Vagina (tissue), 2 donors: ENCODE measurements around the gene SLC30A2. TPM values are rescaled to one million over a fixed set of nuclear protein-coding genes. Genes with fewer than 3 reads are reported as not detected.
A peak's percentile ranks its signal among the peaks of the same experiment; 100 is the strongest.

Experiments used
- DNase-seq, 2 donors: peaks; one replicate each; pipeline ENCODE4 v3.0.0-alpha.2; 2017; ENCODE audit errors: extremely low spot score in 2 of 2
- H3K27ac ChIP-seq: fragments of 200-600 bp; sonication (generic); one replicate; pipeline ENCODE4 v1.5.1; 2019
- H3K27me3 ChIP-seq: fragments of 200-600 bp; sonication (generic); one replicate; pipeline ENCODE4 v1.5.1; 2019
- H3K36me3 ChIP-seq, 2 donors: fragments of 200-600 bp; sonication (generic); one replicate each; pipeline ENCODE4 v1.5.1; 2017 to 2019
- H3K4me1 ChIP-seq: fragments of 200-600 bp; sonication (generic); one replicate; pipeline ENCODE4 v1.5.1; 2019
- H3K4me3 ChIP-seq, 2 donors: fragments of 200-600 bp; sonication (generic); 1 replicate in 1 of 2; 2 replicates in 1 of 2; pipeline ENCODE4 v1.5.1; 2016 to 2019
- H3K9me3 ChIP-seq: fragments of 200-600 bp; sonication (generic); one replicate; pipeline ENCODE4 v1.5.1; 2019
- CTCF ChIP-seq, 3 experiments: fragments of 450-650 bp in 2 of 3; fragments of 200-600 bp in 1 of 3; sonication (generic) in 1 of 3; IDR thresholded peaks; one replicate each; pipeline ENCODE4 v1.5.1; 2017 to 2019; ENCODE audit warnings: antibody characterized with exemption in 3 of 3, mild to moderate bottlenecking in 2 of 3, moderate library complexity in 2 of 3
- POLR2A ChIP-seq, 2 donors: fragments of 450-650 bp; IDR thresholded peaks; one replicate each; pipeline ENCODE4 v1.6.1; 2017; ENCODE audit warnings: antibody characterized with exemption in 2 of 2, mild to moderate bottlenecking in 2 of 2, moderate library complexity in 2 of 2
- POLR2AphosphoS5 ChIP-seq, 2 donors: sonication (generic); formaldehyde crosslinking; IDR thresholded peaks; one replicate each; pipeline ENCODE4 v1.9.0; 2017; ENCODE audit warnings: antibody characterized with exemption in 2 of 2, mild to moderate bottlenecking in 2 of 2, low read depth in 1 of 2; ENCODE audit not compliant: insufficient read depth in 1 of 2
- intact Hi-C: fragments of 100-400 bp; cut with DNase I; formaldehyde crosslinking; loops from one replicate; pipeline ENCODE4 v1.15.1; 2023
- small RNA-seq: library from RNA; depleted of rRNA; stranded (forward); fragments of <200 nt; gene quantifications from one replicate; pipeline ENCODE3, GENCODE V24; 2016
- total RNA-seq: library from RNA; depleted of rRNA; stranded (reverse); fragments of >200 nt; gene quantifications from one replicate; pipeline ENCODE4 v1.2.3, GENCODE V29; 2016

Gene SLC30A2
- total RNA-seq, 1 donor from 2014 or later: not detected

GRCh38 chr1:25990702-25991395 is 55.1 kb downstream of the SLC30A2 start:
- Histone ChIP-seq H3K27ac (no peak overlapping the region), H3K27me3 (no peaks in the 10 kb centered on the region), H3K9me3 (no peaks in the 10 kb centered on the region), H3K36me3 (peaks cover 0 to 12% of the 10 kb centered on the region in 2 donors), H3K4me3 (peak overlapping the region in 1 of 2 donors; percentile 13), H3K4me1 (no peaks in the 10 kb centered on the region)
- TF ChIP-seq CTCF (IDR thresholded peaks at IDR 0.05): no peak
- TF ChIP-seq POLR2AphosphoS5 (IDR thresholded peaks at IDR 0.05; ENCODE audit: insufficient read depth in 1 of 2, low read depth in 1 of 2): no peak
- TF ChIP-seq POLR2A (IDR thresholded peaks at IDR 0.05): no peak
- intact Hi-C loops: no loop called here
- no peak for DNase-seq

- DNase-seq: no peak
- Histone ChIP-seq H3K9me3 (no peaks in the 10 kb centered on the region), H3K36me3 (peaks cover 0 to 16% of the 10 kb centered on the region in 2 donors), H3K27me3 (no peaks in the 10 kb centered on the region), H3K4me3 (peak overlapping the region in 1 of 2 donors; percentile 13), H3K4me1 (no peaks in the 10 kb centered on the region), H3K27ac (no peak overlapping the region)
- intact Hi-C loops: no loop called here
- TF ChIP-seq POLR2AphosphoS5 (IDR thresholded peaks at IDR 0.05; ENCODE audit: insufficient read depth in 1 of 2, low read depth in 1 of 2): no peak
- TF ChIP-seq POLR2A (IDR thresholded peaks at IDR 0.05): no peak
- no peak for TF ChIP-seq CTCF (IDR thresholded peaks at IDR 0.05)
Observed at GRCh38 chr1:25990251-25990650, 55.7 kb downstream of the SLC30A2 start.

GRCh38 chr1:25989440-25990234 is 56.3 kb downstream of the SLC30A2 start:
- no peaks in the 10 kb centered on the region for H3K4me1 ChIP-seq
- no peak for DNase-seq
- no peak overlapping the region for H3K4me3 ChIP-seq
- no peak overlapping the region for H3K27ac ChIP-seq
- H3K27me3 ChIP-seq: no peaks in the 10 kb centered on the region
- TF ChIP-seq POLR2AphosphoS5 (IDR thresholded peaks at IDR 0.05; ENCODE audit: insufficient read depth in 1 of 2, low read depth in 1 of 2): no peak
- no peak for TF ChIP-seq POLR2A (IDR thresholded peaks at IDR 0.05)
- TF ChIP-seq CTCF (IDR thresholded peaks at IDR 0.05): no peak
- no peaks in the 10 kb centered on the region for H3K9me3 ChIP-seq
- peaks cover 0 to 16% of the 10 kb centered on the region in 2 donors for H3K36me3 ChIP-seq
- intact Hi-C loops: no loop called here

GRCh38 chr1:25987951-25988350 is 58.0 kb downstream of the SLC30A2 start:
- intact Hi-C loops: no loop called here
- no peaks in the 10 kb centered on the region for H3K4me1 ChIP-seq
- no peak overlapping the region for H3K4me3 ChIP-seq
- no peaks in the 10 kb centered on the region for H3K9me3 ChIP-seq
- H3K36me3 ChIP-seq: peaks cover 0 to 26% of the 10 kb centered on the region in 2 donors
- no peak for TF ChIP-seq POLR2AphosphoS5 (IDR thresholded peaks at IDR 0.05; ENCODE audit: insufficient read depth in 1 of 2, low read depth in 1 of 2)
- TF ChIP-seq CTCF (IDR thresholded peaks at IDR 0.05): no peak
- TF ChIP-seq POLR2A (IDR thresholded peaks at IDR 0.05): no peak
- H3K27ac ChIP-seq: no peak overlapping the region
- no peak for DNase-seq
- H3K27me3 ChIP-seq: no peaks in the 10 kb centered on the region

Small RNAs within 50 kb of the gene (small RNA-seq; reads per million reads assigned to genes)
- not detected for gene RF00283
- gene RF00492: not detected

Other genes starting within 250 kb of the SLC30A2 start
- 39.0 TPM for gene SELENON, start 245.9 kb downstream of the SLC30A2 start, total RNA-seq
- gene MTFR1L, start 226.2 kb downstream of the SLC30A2 start, total RNA-seq: 55.7 TPM
- 1.5 TPM for gene AUNIP, start 186.7 kb downstream of the SLC30A2 start, total RNA-seq
- gene PAQR7, start 170.4 kb downstream of the SLC30A2 start, total RNA-seq: 7.1 TPM
- 91.8 TPM for gene STMN1, start 139.7 kb downstream of the SLC30A2 start, total RNA-seq
- gene PAFAH2, start 48.1 kb downstream of the SLC30A2 start, total RNA-seq: 7.1 TPM
- gene EXTL1, start 24.3 kb downstream of the SLC30A2 start, total RNA-seq: 0.74 TPM
- not detected for gene TRIM63, start 21.5 kb upstream of the SLC30A2 start, total RNA-seq
- gene PDIK1L, start 65.7 kb upstream of the SLC30A2 start, total RNA-seq: 5.6 TPM
- gene FAM110D, start 113.0 kb upstream of the SLC30A2 start, total RNA-seq: 4.2 TPM
- not detected for gene C1orf232, start 122.8 kb upstream of the SLC30A2 start, total RNA-seq
- gene ZNF593, start 123.8 kb upstream of the SLC30A2 start, total RNA-seq: 18.7 TPM
- gene ZNF593OS, start 125.7 kb upstream of the SLC30A2 start, total RNA-seq: not detected
- 21.9 TPM for gene CNKSR1, start 131.4 kb upstream of the SLC30A2 start, total RNA-seq
- gene CATSPER4, start 144.5 kb upstream of the SLC30A2 start, total RNA-seq: not detected
- gene CEP85, start 188.1 kb upstream of the SLC30A2 start, total RNA-seq: 9.1 TPM
- gene SH3BGRL3, start 234.0 kb upstream of the SLC30A2 start, total RNA-seq: 115 TPM